K562 (cell line): ENCODE results near the gene PODXL2. TPM values are rescaled to one million over a fixed set of nuclear protein-coding genes. Genes with fewer than 3 reads are reported as not detected.

Source experiments
- ATAC-seq: fragments of 200-7000 bp; cut with Tn5 transposase; 3 replicates; pipeline ENCODE4 v1.9.1; 2020; ENCODE audit warnings: moderate library complexity
- BruUV-seq: library from RNA; stranded (reverse); fragments of 400-500 nt; replicated peaks from 2 replicates; lab custom pipeline; 2021; lab: Mats Ljungman, UMichigan
- CTCF ChIA-PET: fragments of 300-600 bp; formaldehyde crosslinking; extraction: SDS; loops from one replicate; lab custom pipeline; 2021; ENCODE audit warnings: low intra/inter-chr PET ratio; lab: Yijun Ruan, JAX
- POLR2A ChIA-PET: fragments of 300-600, 350-650 bp; sonication (Branson Sonifier 250); formaldehyde crosslinking; extraction: SDS; loops from one replicate; lab custom pipeline; 2021; ENCODE audit warnings: antibody characterized with exemption, inconsistent platforms; lab: Yijun Ruan, JAX
- DNase-seq, 4 experiments: peaks; one replicate each; pipeline versions ENCODE4 v3.0.0 to v3.0.0-alpha.2; 2011 to 2018; ENCODE audit warnings: low spot score in 3 of 4, mixed read lengths in 3 of 4; ENCODE audit errors: extremely low read depth in 1 of 4
- FAIRE-seq: peaks from 2 replicates; lab custom pipeline; 2011; peaks lifted over from hg19 to GRCh38; lab: Jason Lieb, UNC
- H2AFZ ChIP-seq: 2 replicates; pipeline ENCODE4 v1.6.0; 2011; ENCODE audit warnings: low read depth, low read length, control low read depth, inconsistent platforms
- H3K27ac ChIP-seq: fragments of 200-600 bp; 3 replicates; pipeline ENCODE4 v1.8.0; 2011; ENCODE audit warnings: low read depth, mild to moderate bottlenecking, control low read depth, inconsistent platforms, low read length, moderate library complexity, mixed read lengths; ENCODE audit errors: extremely low read depth
- H3K27me3 ChIP-seq, 2 experiments: fragments of 300-600 bp in 1 of 2; 2 replicates in 1 of 2; 3 replicates in 1 of 2; pipeline versions ENCODE4 v1.6.0 to v1.8.0; 2011; ENCODE audit warnings: inconsistent platforms in 2 of 2, low read length in 2 of 2, mild to moderate bottlenecking in 1 of 2, mixed read lengths in 1 of 2, moderate library complexity in 1 of 2; ENCODE audit not compliant: control insufficient read depth in 2 of 2, insufficient read depth in 2 of 2
- H3K36me3 ChIP-seq: fragments of 300-600 bp; 3 replicates; pipeline ENCODE4 v1.8.0; 2011; ENCODE audit warnings: mild to moderate bottlenecking, low read length, inconsistent platforms; ENCODE audit not compliant: control insufficient read depth, insufficient read depth
- H3K4me1 ChIP-seq, 2 experiments: fragments of 200-600 bp in 1 of 2; replicated peaks in 1 of 2; 2 replicates in 1 of 2; 3 replicates in 1 of 2; pipeline versions ENCODE4 v1.5.1 to v1.8.0; 2011; ENCODE audit warnings: inconsistent platforms in 2 of 2, low read length in 2 of 2, mild to moderate bottlenecking in 1 of 2, mixed read lengths in 1 of 2, moderate library complexity in 1 of 2; ENCODE audit not compliant: control insufficient read depth in 2 of 2, insufficient read depth in 2 of 2
- H3K4me2 ChIP-seq: 2 replicates; pipeline ENCODE4 v1.6.1; 2011; ENCODE audit warnings: low read length, control low read depth, inconsistent platforms, mixed read lengths; ENCODE audit not compliant: insufficient read depth
- H3K4me3 ChIP-seq: fragments of 200-600 bp; sonication (generic), shearing (Covaris generic); 2 replicates; pipeline ENCODE4 v1.5.1; 2016; ENCODE audit warnings: control low read depth, inconsistent platforms
- H3K79me2 ChIP-seq: fragments of 200-600 bp; 3 replicates; pipeline ENCODE4 v1.8.0; 2011; ENCODE audit warnings: low read length, inconsistent platforms; ENCODE audit not compliant: control insufficient read depth, insufficient read depth
- H3K9ac ChIP-seq, 2 experiments: 2 replicates each; pipeline versions ENCODE4 v1.6.0 to v1.6.1; 2011; ENCODE audit warnings: low read depth in 2 of 2, low read length in 2 of 2, control low read depth in 1 of 2, inconsistent platforms in 1 of 2, mild to moderate bottlenecking in 1 of 2, mixed read lengths in 1 of 2; ENCODE audit not compliant: insufficient read depth in 1 of 2
- H3K9me1 ChIP-seq: one replicate; pipeline ENCODE4 v1.6.0; 2011; ENCODE audit warnings: inconsistent platforms, mild to moderate bottlenecking, low read length, moderate library complexity; ENCODE audit not compliant: control insufficient read depth, insufficient read depth
- H3K9me3 ChIP-seq: replicated peaks from 2 replicates; pipeline ENCODE4 v1.5.1; 2011; ENCODE audit warnings: low read depth, low read length, inconsistent platforms; ENCODE audit not compliant: control insufficient read depth, insufficient read depth
- H4K20me1 ChIP-seq: replicated peaks from 2 replicates; pipeline ENCODE4 v1.6.1; 2011; ENCODE audit warnings: low read length, inconsistent platforms, mixed read lengths; ENCODE audit not compliant: control insufficient read depth, insufficient read depth
- BDP1 ChIP-seq: IDR thresholded peaks from 3 replicates; pipeline ENCODE4 v1.6.1; 2011; ENCODE audit not compliant: insufficient read length, insufficient read depth
- CBFA2T2 ChIP-seq: fragments of 450-650 bp; conservative IDR thresholded peaks from 2 replicates; pipeline ENCODE4 v1.6.1; 2017; ENCODE audit warnings: mild to moderate bottlenecking
- KHSRP ChIP-seq: fragments of 450-650 bp; IDR thresholded peaks from 2 replicates; pipeline ENCODE4 v1.6.1; 2017
- L3MBTL2 ChIP-seq: fragments of 450-650 bp; IDR thresholded peaks from 2 replicates; pipeline ENCODE4 v1.6.1; 2016; ENCODE audit warnings: mild to moderate bottlenecking, moderate library complexity
- NFRKB ChIP-seq: fragments of 450-650 bp; IDR thresholded peaks from 2 replicates; pipeline ENCODE4 v1.6.1; 2016; ENCODE audit warnings: low read depth
- ZC3H11A ChIP-seq: IDR thresholded peaks from 2 replicates; pipeline ENCODE4 v1.6.1; 2012; ENCODE audit warnings: low read depth, low read length, improper control_type of control experiment
- ZEB2 ChIP-seq: fragments of 450-650 bp; IDR thresholded peaks from 2 replicates; pipeline ENCODE4 v1.6.1; 2016
- ZFPM2 ChIP-seq: fragments of 250-450 bp; sonication (Bioruptor Pico); IDR thresholded peaks from 2 replicates; pipeline ENCODE4 v1.5.1; 2022; ENCODE audit warnings: mild to moderate bottlenecking
- ZNF24 ChIP-seq: fragments of 450-650 bp; IDR thresholded peaks from 2 replicates; pipeline ENCODE4 v1.6.1; 2016
- ZNF584 ChIP-seq: fragments of 200-800 bp; sonication (Bioruptor generic); IDR thresholded peaks from 2 replicates; pipeline ENCODE4 v1.6.1; 2016; ENCODE audit warnings: low read depth, mild to moderate bottlenecking, missing genetic modification characterization, missing compliant biosample characterization
- WGBS: fragments of 100-300 bp; shearing (Covaris generic); methylation state at CpG from one replicate; pipeline ENCODE4 v1.1.6; 2016; ENCODE audit warnings: low coverage, mixed read lengths; ENCODE audit not compliant: insufficient coverage; ENCODE audit errors: missing lambda C conversion rate; 5-methylcytosine and 5-hydroxymethylcytosine counted together
- in situ Hi-C: fragments of 300-500 bp; cut with MboI; formaldehyde crosslinking; loops from 4 replicates; pipeline ENCODE4 v1.15.0; 2018; ENCODE audit warnings: inconsistent platforms, mixed read lengths
- intact Hi-C: fragments of 100-400 bp; cut with micrococcal nuclease; formaldehyde crosslinking; loops from 2 replicates; pipeline ENCODE4 v1.14.2; 2022
- polyA plus RNA-seq, 8 experiments: library from polyadenylated mRNA; depleted of rRNA in 4 of 8; stranded (reverse) in 5 of 8; unstranded in 3 of 8; fragments of >200 nt; fragmentation: Nextera tagmentation in 2 of 8; fragmentation: Illumina TruSeq in 1 of 8; extraction: Ambion mirVana in 2 of 8; extraction: Trizol in 1 of 8; gene quantifications; 2 replicates each; pipeline versions ENCODE4 v1.2.1 to v1.2.3, GENCODE V29; 2011 to 2014; ENCODE audit warnings: inconsistent platforms in 1 of 8, missing spikeins in 1 of 8
- total RNA-seq, 7 experiments: library from RNA; depleted of rRNA in 6 of 7; stranded (reverse); fragments of >200 nt in 6 of 7; fragmentation: Illumina TruSeq in 2 of 7; extraction: Trizol in 2 of 7; gene quantifications; 2 replicates each; pipeline versions ENCODE4 v1.2.1 to v1.2.3, GENCODE V29; 2011 to 2021; ENCODE audit warnings: low replicate concordance in 1 of 7

PODXL2 gene
- total and polyA plus RNA-seq, 9 of the 15 experiments (the other 6 are each of a cell fraction or from before 2014, with no cell fraction given): 0.03 to 52.5 (median 21.9) TPM

DNA sequence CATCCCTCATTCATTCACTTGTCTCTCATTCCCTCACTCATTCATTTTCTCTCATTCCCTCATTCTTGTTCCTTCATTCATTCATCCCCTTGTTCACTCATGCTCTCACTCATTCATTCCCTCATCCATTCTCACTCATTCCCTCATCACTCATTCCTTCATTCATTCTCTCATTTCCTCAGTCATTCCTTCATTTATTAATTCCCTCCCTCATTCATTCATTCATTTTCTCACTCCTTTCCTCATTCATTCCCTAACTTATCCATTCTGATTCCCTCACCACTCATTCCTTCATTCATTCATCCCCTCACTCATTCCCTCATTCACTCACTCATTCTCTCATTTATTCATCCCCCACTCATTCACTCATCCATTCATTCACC is 57.5 kb downstream of the PODXL2 start:
- Histone ChIP-seq H3K9me1 (no peaks in the 10 kb centered on the region), H3K9me3 (no peaks in the 10 kb centered on the region), H2AFZ (no peak overlapping the region), H3K27me3 (peaks cover 0 to 10% of the 10 kb centered on the region in 2 experiments; a peak in 4 of 5 replicates), H3K9ac (no peak overlapping the region), H4K20me1 (no peaks in the 10 kb centered on the region), H3K4me1 (no peaks in the 10 kb centered on the region; a peak in 1 of 5 replicates), H3K4me3 (no peak overlapping the region), H3K79me2 (no peaks in the 10 kb centered on the region), H3K4me2 (no peak overlapping the region), H3K27ac (no peak overlapping the region), H3K36me3 (no peaks in the 10 kb centered on the region)
- CTCF ChIA-PET: no interaction called here
- in situ Hi-C loops: no loop called here
- POLR2A ChIA-PET: no interaction called here
- FAIRE-seq (no peak), ATAC-seq (no peak), DNase-seq (no peak)
- intact Hi-C loops: loop anchor here (10.0 kb wide), 1 partner anchor 278 kb away; no protein-coding TSS in a partner anchor
- no peak for TF ChIP-seq ZFPM2
- TF ChIP-seq ZNF24: peak; percentile 53
- no TSS peak for BruUV-seq

DNA sequence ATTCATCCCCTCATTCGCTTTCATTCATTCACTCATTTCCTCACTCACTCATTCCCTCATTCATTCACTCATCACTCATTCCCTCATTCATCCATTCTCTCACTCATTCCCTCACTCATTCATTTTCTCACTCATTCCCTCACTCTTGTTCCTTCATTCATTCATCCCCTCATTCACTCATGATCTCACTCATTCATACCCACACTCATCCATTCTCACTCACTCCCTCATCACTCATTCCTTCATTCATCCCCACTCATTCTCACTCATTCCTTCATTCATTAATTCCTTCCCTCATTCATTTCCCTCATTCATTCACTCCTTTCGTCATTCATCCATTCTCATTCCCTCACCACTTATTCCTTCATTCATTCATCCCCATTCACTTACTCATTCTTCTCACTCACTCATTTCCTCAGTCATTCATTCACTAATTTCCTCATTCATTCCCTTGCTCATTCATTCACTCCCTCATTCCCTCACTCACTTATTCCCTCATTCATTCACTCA is 58.3 kb downstream of the PODXL2 start:
- H3K27me3 ChIP-seq: peaks cover 0 to 13% of the 10 kb centered on the region in 2 experiments; a peak in 4 of 5 replicates
- TF ChIP-seq BDP1: no peak
- 0 out of 2 replicates have a peak, but pooled peaks have one; percentile 29 for TF ChIP-seq NFRKB
- TF ChIP-seq ZNF24: peak; percentile 54; the same call in 1 of the 2 replicates
- no peak for TF ChIP-seq ZC3H11A
- TF ChIP-seq ZNF584 (CRISPR knock-in tag): no peak
- no peak for TF ChIP-seq ZEB2
- no peak for TF ChIP-seq L3MBTL2
- no peak for TF ChIP-seq CBFA2T2
- no peak for TF ChIP-seq KHSRP
- H3K9ac ChIP-seq: no peak overlapping the region
- in situ Hi-C loops (no loop called here), intact Hi-C loops (loop anchor here (10.0 kb wide), 1 partner anchor 278 kb away; no protein-coding TSS in a partner anchor)
- H3K4me1 ChIP-seq: no peaks in the 10 kb centered on the region
- FAIRE-seq (no peak), ATAC-seq (no peak), DNase-seq (no peak)
- H3K9me3 ChIP-seq: no peaks in the 10 kb centered on the region
- no peak overlapping the region for H3K27ac ChIP-seq
- no peaks in the 10 kb centered on the region for H3K9me1 ChIP-seq
- no peaks in the 10 kb centered on the region for H3K79me2 ChIP-seq
- ChIA-PET CTCF (no interaction called here), POLR2A (no interaction called here)
- H3K4me2 ChIP-seq: no peak overlapping the region
- H4K20me1 ChIP-seq: no peaks in the 10 kb centered on the region
- no peak overlapping the region for H3K4me3 ChIP-seq
- no TSS peak for BruUV-seq
- no peak overlapping the region for H2AFZ ChIP-seq
- no peaks in the 10 kb centered on the region for H3K36me3 ChIP-seq
- WGBS: 5% methylated on average over 2 of the region's 2 CpGs
